ENCODE results near the gene FZD10. TPM values are rescaled to one million over a fixed set of nuclear protein-coding genes. Genes with fewer than 3 reads are reported as not detected.

The FZD10 gene
- total and polyA plus RNA-seq, 2 of the 4 experiments (the other 2 are of a cell fraction), result not detected

DNA sequence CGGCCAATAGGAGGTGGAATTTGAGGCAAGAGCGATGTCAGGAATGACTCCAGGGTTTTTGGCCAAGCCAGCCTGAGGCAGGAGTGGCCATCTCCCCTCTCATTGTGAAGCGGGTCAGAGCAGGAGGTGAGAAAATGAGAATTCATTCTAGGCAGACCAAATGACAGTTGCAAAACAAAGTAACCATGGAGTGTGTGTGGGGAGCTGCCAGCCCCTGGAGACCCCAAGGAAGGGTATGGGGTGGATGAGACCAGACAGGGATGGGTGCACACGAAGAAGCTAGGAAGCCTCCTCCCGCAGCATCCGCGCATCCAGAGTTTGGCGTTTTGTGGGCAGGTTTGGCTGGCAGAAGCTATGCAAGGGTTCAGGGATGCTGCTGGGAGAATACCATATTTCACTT lies 38.8 kb downstream of the FZD10 start:
- H3K18ac ChIP-seq (ENCODE audit: low read depth, low read length), result no peak overlapping the region
- H3K9me1 ChIP-seq (ENCODE audit: insufficient read depth, low read length), result no peaks in the 10 kb centered on the region
- no peak overlapping the region for H4K5ac ChIP-seq (ENCODE audit: low read depth, low read length)
- ChIA-PET POLR2A (ENCODE audit: unreplicated experiment) (no interaction called here), CTCF (no interaction called here)
- no peak overlapping the region for H3K23ac ChIP-seq (ENCODE audit: low read depth, low read length)
- no peaks in the 10 kb centered on the region for H3K4me1 ChIP-seq (ENCODE audit: control insufficient read depth, insufficient read depth, low read length)
- no peak overlapping the region for H3K14ac ChIP-seq (replicated peaks; ENCODE audit: low read depth, low read length)
- no TSS peak for BruUV-seq (replicated peaks)
- DNase-seq (no peak), ATAC-seq (ENCODE audit: low read depth) (no peak)
- no peak overlapping the region for H2AFZ ChIP-seq (replicated peaks; ENCODE audit: low read length, poor library complexity)
- peaks cover 57% of the 10 kb centered on the region for H3K9me3 ChIP-seq (ENCODE audit: control insufficient read depth, insufficient read depth, low read length)
- H2AK9ac ChIP-seq (replicated peaks; ENCODE audit: low read depth, low read length, poor library complexity), result no peak overlapping the region
- H2BK15ac ChIP-seq (ENCODE audit: low read depth, low read length), result no peak overlapping the region
- no peak overlapping the region for H4K91ac ChIP-seq (ENCODE audit: insufficient read depth, low read depth, low read length)
- TF ChIP-seq CEBPB (IDR thresholded peaks at IDR 0.05; ENCODE audit: low read depth, low read length), result no peak
- no peak for TF ChIP-seq POLR2A (IDR thresholded peaks at IDR 0.05; ENCODE audit: low read depth, low read length)
- no peak for TF ChIP-seq BHLHE40 (IDR thresholded peaks at IDR 0.05; ENCODE audit: low read depth, low read length)
- no peak for TF ChIP-seq RCOR1 (IDR thresholded peaks at IDR 0.05; ENCODE audit: insufficient replicate concordance, low read length)
- H2BK5ac ChIP-seq (ENCODE audit: low read depth, low read length, poor library complexity, severe bottlenecking), result no peak overlapping the region
- no peak overlapping the region for H3K4ac ChIP-seq (ENCODE audit: low read depth, low read length)
- 60% methylated on average over 3 of the region's 8 CpGs; no CpG with 5 or more reads in 1 of the 2 experiments for WGBS, 2 experiments (ENCODE audit: extremely low coverage in 2 of 2, insufficient read length in 1 of 2)
- in situ Hi-C loops (cut with MboI; ENCODE audit: low sequenced_read_pairs), result no loop called here
- H3K36me3 ChIP-seq (ENCODE audit: control insufficient read depth, insufficient read depth, low read length), result no peaks in the 10 kb centered on the region
- no peak overlapping the region for H3K4me2 ChIP-seq (ENCODE audit: low read depth, low read length)
- no peak overlapping the region for H2BK20ac ChIP-seq (ENCODE audit: low read depth, low read length)
- dilution Hi-C loops (cut with HindIII; ENCODE audit: low sequenced_read_pairs, unreplicated experiment), result no loop called here
- no peak overlapping the region for H3K4me3 ChIP-seq (ENCODE audit: insufficient read depth, low read depth, low read length)
- H2BK120ac ChIP-seq (ENCODE audit: low read depth, low read length), result no peak overlapping the region
- no peak overlapping the region for H3K9ac ChIP-seq (ENCODE audit: low read depth, low read length)
- H3K27me3 ChIP-seq (ENCODE audit: control insufficient read depth, insufficient read depth, low read length), result no peaks in the 10 kb centered on the region
- intact Hi-C loops (cut with micrococcal nuclease), result no loop called here
- H3K79me1 ChIP-seq (ENCODE audit: low read depth in 1 of 2, low read length in 2 of 2), result no peaks in the 10 kb centered on the region
- no peak overlapping the region for H2AK5ac ChIP-seq (ENCODE audit: low read depth, low read length)
- H4K8ac ChIP-seq (ENCODE audit: low read depth in 2 of 2, low read length in 2 of 2), result no peak overlapping the region
- H3K27ac ChIP-seq (ENCODE audit: insufficient read depth, low read length), result no peak overlapping the region
- no peaks in the 10 kb centered on the region for H4K20me1 ChIP-seq (ENCODE audit: insufficient read depth, low read length)
- H3K56ac ChIP-seq (ENCODE audit: extremely low read depth, insufficient read depth, low read length), result no peak overlapping the region

All from IMR-90 (cell line).